Ectodermal cell (in vitro differentiated cells): ENCODE measurements around the gene NTRK1.

ENCODE experiments used
- H3K27ac ChIP-seq: 2 replicates; pipeline ENCODE4 v1.7.0; 2013; ENCODE audit warnings: mild to moderate bottlenecking, low read depth, low read length; ENCODE audit not compliant: insufficient read depth, poor library complexity, severe bottlenecking
- H3K27me3 ChIP-seq: 2 replicates; pipeline ENCODE4 v1.7.0; 2013; ENCODE audit warnings: mild to moderate bottlenecking, low read length; ENCODE audit not compliant: insufficient read depth, control insufficient read depth, poor library complexity, severe bottlenecking
- H3K36me3 ChIP-seq: one replicate; pipeline ENCODE4 v1.7.0; 2013; ENCODE audit warnings: low read length; ENCODE audit not compliant: control insufficient read depth, insufficient read depth
- H3K4me1 ChIP-seq: one replicate; pipeline ENCODE4 v1.7.0; 2013; ENCODE audit warnings: low read length; ENCODE audit not compliant: control insufficient read depth, insufficient read depth
- H3K4me3 ChIP-seq: 2 replicates; pipeline ENCODE4 v1.7.0; 2013; ENCODE audit warnings: low read depth, low read length, control low read depth; ENCODE audit not compliant: insufficient read depth
- H3K9me3 ChIP-seq: 2 replicates; pipeline ENCODE4 v1.7.0; 2013; ENCODE audit warnings: mild to moderate bottlenecking, low read length, moderate library complexity; ENCODE audit not compliant: control insufficient read depth
- WGBS, 2 experiments: methylation state at CpG; one replicate each; pipeline ENCODE4 v1.1.7; 2013; ENCODE audit warnings: missing lambda C conversion rate in 2 of 2; 5-methylcytosine and 5-hydroxymethylcytosine counted together

NTRK1 gene

DNA sequence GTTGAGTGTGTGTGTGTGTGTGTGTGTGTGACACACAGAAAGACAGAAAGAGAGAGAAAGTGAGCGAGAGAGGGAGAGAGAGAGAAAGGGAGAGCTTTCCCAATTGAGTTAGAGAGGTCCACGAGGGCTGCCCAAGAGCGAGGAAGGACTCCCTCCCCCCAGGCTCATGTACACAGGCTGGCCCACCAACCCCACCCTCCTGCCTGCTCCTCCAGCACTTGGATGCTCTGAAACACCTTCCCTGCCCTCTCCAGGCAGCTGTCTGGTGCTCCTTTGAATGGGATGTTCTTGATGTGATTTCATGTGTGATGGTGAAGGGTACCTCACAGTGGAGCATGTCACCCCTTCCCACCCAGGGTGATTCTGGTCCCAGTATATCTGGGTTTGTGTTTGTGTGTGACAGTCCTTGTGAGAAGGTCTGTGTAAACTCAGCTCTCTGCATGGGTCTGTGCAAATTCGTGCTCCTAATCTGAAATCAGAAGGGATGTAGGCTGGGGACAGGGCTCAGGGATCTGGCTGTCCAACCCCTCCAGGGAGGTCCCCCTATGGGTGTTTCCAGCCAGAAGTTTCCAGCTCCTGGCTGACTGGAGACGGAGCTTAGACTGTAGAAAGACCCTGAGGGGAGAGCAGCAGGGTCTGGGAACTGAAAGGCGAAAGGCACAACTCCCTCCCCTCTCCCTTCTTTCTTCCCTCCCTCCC is 26.1 kb downstream of the NTRK1 start:
- no peaks in the 10 kb centered on the region for H3K36me3 ChIP-seq
- 37 to 40% methylated on average over 5 to 6 of the region's 6 CpGs for WGBS, 2 experiments
- H3K27ac ChIP-seq = no peak overlapping the region
- no peaks in the 10 kb centered on the region for H3K9me3 ChIP-seq
- H3K4me3 ChIP-seq = no peak overlapping the region
- H3K27me3 ChIP-seq = peaks cover 20% of the 10 kb centered on the region
- H3K4me1 ChIP-seq = peaks cover 30% of the 10 kb centered on the region

DNA sequence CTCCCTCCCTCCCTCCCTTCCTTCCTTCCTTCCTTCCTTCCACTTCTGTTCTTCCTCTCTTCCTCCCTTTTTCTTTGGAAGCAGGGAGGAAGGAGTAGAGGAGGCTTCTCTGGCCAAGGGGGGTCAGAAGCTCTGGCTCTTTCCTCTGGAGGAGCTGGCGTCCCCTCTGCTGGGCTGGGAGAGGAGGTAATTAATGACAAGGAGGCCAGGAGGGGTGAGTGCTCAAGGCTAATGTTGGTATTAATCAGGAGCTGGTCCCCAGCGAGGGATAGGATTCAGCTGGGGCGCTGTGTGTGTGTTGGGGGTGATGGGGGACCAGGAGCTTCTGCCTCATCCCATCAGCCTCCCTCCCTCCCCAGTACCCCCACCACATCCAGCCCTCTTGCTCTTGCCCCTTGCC is 26.7 kb downstream of the NTRK1 start:
- H3K4me3 ChIP-seq = no peak overlapping the region
- peaks cover 25% of the 10 kb centered on the region for H3K27me3 ChIP-seq
- peaks cover 30% of the 10 kb centered on the region for H3K4me1 ChIP-seq
- 15 to 19% methylated on average over 2 to 3 of the region's 3 CpGs for WGBS, 2 experiments
- no peaks in the 10 kb centered on the region for H3K36me3 ChIP-seq
- no peak overlapping the region for H3K27ac ChIP-seq
- H3K9me3 ChIP-seq = no peaks in the 10 kb centered on the region

DNA sequence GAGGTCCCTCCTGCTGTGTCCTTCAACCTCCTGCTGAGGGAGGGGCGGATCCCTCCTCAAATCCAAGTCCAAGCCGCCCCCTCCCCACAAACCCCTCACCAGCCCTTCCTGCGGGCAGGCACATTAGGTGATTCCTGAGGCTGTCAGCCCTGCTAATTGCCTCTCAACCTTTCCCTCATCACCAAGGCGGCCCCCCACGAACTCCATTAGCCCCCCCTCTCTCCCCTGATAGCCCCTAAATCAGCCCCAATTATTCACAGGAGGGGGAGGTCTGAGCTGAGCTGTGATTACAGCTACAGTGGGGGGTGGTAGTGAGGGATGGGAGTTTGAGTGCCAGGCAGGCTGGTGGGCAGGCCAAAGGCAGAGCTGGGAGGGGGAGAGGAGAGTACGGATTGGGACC is 27.1 kb downstream of the NTRK1 start:
- H3K4me1 ChIP-seq = peaks cover 30% of the 10 kb centered on the region
- no peak overlapping the region for H3K27ac ChIP-seq
- no peak overlapping the region for H3K4me3 ChIP-seq
- WGBS, 2 experiments = 22 to 29% methylated on average over 6 of the region's 6 CpGs
- H3K9me3 ChIP-seq = no peaks in the 10 kb centered on the region
- peaks cover 30% of the 10 kb centered on the region for H3K27me3 ChIP-seq
- no peaks in the 10 kb centered on the region for H3K36me3 ChIP-seq

DNA sequence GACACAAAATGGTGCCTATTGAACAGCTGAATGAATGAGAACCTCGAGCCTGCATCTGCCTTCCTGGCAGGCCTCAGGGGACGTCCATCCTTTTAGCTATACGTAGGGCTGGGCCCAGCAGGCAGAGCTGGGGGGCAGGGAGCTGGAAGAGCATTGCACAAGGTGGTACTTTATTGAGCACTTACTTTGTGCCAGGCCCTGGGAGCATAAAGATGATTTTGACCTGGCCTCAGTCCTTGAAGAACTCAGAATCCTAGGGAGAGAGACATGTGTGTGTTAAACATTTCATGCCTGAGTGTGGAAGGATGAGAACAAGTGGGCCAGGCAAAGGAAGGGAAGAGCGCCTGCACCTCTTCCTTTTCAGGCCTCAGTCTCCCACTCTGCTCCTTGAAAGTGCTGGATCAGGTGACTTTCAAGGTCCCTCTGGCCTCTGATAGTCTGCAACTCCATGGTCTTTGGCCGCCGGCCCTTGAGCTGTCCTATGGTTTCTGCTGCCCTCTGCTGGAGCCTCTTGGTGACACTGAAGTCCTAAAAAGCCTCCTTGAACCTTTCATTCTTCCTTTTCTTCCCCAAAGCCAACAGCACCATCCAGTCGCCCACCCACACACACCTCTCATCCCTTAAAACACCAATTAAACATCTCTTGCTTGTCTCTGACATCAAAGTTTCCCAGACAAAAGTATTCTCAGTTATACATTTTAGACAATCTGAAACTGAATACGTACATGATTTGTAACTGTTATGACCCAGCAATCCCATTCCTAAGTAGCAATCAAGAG is 29.3 kb downstream of the NTRK1 start:
- Histone ChIP-seq H3K9me3 (no peaks in the 10 kb centered on the region), H3K27ac (no peak overlapping the region), H3K36me3 (no peaks in the 10 kb centered on the region), H3K4me3 (no peak overlapping the region), H3K27me3 (peaks cover 48% of the 10 kb centered on the region), H3K4me1 (peaks cover 17% of the 10 kb centered on the region)
- 46 to 50% methylated on average over 8 of the region's 8 CpGs for WGBS, 2 experiments

DNA sequence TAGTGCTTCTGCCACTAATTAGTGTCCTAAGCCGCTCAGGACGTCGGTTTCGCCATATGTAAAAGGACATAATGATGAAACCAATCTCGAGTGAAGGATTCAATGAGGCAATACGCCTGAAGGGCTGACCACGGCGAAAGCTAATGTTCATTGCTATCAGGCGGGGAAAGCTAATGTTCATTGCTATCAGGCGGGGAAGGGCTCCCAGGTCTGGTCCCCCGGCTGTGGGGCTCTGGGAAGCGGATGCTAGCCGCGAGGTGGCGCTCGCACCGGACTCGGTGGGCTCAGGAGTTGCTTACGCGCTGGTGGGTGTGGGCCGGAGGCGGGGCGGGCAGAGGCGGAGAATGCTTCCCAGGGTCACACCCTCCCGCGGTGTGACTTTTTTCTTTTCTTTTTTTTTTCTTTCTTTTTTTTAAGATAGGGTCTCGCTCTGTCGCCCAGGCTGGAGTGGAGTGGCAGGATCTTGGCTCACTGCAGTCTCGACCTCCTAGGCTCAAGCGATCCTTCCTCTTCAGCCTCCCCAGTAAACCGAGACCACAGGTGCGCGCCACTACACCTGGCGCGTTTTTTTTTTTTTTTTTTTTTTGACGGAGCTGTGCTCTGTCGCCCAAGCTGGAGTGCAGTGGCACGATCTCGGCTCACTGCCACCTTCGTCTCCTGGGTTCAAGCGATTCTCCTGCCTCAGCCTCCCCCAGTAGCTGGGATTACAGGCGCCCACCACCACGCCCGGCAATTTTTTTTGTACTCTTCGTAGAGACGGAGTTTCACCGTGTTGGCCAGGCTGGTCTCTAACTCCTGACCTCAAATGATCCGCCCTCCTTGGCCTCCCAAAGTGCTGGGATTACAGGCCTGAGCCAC is 31.8 kb downstream of the NTRK1 start:
- Histone ChIP-seq H3K27me3 (peaks cover 50% of the 10 kb centered on the region), H3K4me3 (no peak overlapping the region)

DNA sequence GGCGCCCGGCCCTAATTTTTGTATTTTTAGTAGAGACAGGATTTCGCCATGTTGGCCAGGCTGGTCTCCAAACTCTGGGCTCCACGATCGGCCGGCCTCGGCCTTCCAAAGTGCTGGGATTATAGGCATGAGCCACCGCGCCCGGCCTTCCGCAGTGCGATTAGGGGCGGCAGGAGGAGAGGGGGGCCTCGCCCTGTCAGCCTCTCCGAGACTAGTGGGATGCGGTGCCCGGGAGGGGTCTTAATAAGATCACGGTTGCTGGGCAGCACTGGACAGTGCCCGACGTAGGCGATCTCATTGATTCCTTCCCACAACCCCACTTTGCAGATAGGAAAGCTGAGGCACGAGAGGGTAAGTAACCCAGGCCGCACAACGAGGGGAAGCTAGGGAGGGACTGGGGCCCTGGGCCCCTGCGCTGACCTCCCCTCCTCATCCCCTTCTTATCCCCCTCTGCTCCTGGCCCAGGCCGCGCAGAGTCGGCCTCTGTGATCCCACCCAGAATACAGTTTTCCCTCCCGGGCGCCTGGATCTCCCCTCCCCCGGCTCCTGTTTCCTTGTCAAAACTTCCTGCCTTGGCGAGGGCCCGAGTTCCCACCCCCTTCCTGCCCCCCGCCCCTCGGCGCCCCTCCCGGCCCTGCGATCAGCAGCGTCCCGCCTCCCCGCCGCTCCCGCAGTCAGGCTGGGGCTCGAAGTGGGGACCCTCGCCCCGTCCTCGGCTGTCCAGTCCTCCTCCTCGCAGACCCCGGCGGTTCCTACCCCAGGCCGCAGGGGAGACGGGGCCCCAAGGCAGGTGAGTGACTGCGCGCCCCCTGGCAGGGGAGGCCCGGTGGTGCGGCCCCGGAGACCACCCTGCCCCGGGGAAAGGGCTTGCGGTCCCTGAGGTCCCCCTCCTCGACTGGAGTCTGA is 32.6 kb downstream of the NTRK1 start, which contains the start of gene PEAR1:
PEAR1 (plus strand) TSS at position 671 of the 906 bp plus-strand sequence. CDS start 10,209 bp downstream, outside the sequence.
- no peaks in the 10 kb centered on the region for H3K9me3 ChIP-seq
- peaks cover 50% of the 10 kb centered on the region for H3K27me3 ChIP-seq
- H3K36me3 ChIP-seq = no peaks in the 10 kb centered on the region
- H3K4me3 ChIP-seq = peak within 1 kb of the TSS; percentile 16
- H3K4me1 ChIP-seq = peaks cover 17% of the 10 kb centered on the region
- 17 to 18% methylated on average over 57 to 60 of the region's 60 CpGs for WGBS, 2 experiments
- H3K27ac ChIP-seq = no peak within 1 kb of the TSS

More for the DNA sequence above, 31.8 kb downstream of the NTRK1 start:
- peaks cover 21% of the 10 kb centered on the region for H3K4me1 ChIP-seq
- WGBS, 2 experiments = 11 to 12% methylated on average over 48 of the region's 48 CpGs
- H3K36me3 ChIP-seq = no peaks in the 10 kb centered on the region
- H3K27ac ChIP-seq = no peak overlapping the region
- no peaks in the 10 kb centered on the region for H3K9me3 ChIP-seq

DNA sequence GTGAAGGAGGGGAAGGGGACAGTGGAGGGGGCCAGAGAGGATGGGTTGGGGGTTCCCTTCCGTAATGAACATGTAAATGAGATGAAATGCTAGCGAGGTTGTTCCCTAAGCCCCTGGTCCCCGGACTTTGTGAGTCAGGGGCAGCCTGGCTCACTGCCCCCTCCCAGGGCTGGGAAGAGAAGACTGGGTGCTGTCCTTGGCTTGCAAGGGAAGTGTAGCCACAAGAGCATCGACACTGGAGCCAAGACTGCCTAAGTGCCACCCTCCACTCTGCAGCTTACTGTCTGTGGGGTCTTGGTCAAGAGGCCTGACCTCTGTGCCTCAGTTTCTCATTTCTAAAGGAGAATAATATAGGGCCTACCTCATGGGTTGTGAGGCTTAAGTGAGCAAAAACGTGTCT is 33.3 kb downstream of the NTRK1 start:
- 46 to 47% methylated on average over 5 of the region's 5 CpGs for WGBS, 2 experiments
- H3K4me3 ChIP-seq = peak overlapping the region; percentile 16
- H3K9me3 ChIP-seq = no peaks in the 10 kb centered on the region
- H3K36me3 ChIP-seq = no peaks in the 10 kb centered on the region
- peaks cover 50% of the 10 kb centered on the region for H3K27me3 ChIP-seq
- H3K4me1 ChIP-seq = peaks cover 17% of the 10 kb centered on the region
- no peak overlapping the region for H3K27ac ChIP-seq

DNA sequence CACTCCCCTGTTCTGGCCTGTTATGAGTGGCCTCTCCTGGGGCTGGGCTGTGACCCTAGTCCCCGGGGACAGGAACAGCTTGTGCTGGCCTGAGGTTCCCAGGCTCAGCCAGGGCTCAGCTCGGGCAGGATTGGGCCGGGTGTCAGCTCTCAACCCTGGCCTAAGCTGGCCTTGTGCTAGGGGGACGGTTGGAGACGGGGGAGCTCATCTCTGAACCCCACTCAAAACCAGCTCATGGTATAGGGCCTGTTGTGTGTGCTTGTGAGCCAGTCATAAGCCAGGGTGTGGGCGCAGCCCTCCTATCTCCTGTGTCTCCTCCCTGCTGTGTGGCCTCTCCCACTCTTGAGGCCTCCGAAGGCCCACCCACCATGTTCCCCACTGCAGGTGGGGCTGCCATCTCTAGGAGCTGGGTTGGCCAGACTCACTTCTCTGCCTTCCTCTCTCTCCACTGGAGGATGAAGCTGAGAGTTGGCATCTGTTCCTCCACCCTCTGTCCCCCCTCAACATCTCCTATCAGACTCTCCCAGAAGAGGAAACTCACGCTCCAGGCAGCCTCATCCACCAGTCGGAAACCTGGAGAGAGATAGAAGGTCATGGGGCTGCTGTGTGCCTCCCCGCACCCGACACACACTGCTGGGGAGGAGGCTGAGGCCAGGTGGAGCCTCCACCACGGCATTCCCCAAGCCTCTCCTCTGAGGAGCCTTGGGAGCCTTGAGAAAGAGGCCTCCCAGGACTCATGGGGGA is 34.2 kb downstream of the NTRK1 start:
- Histone ChIP-seq H3K4me3 (no peak overlapping the region), H3K9me3 (no peaks in the 10 kb centered on the region), H3K4me1 (peaks cover 17% of the 10 kb centered on the region), H3K27ac (no peak overlapping the region), H3K36me3 (no peaks in the 10 kb centered on the region), H3K27me3 (peaks cover 50% of the 10 kb centered on the region)
- WGBS, 2 experiments = 86 to 88% methylated on average over 12 of the region's 12 CpGs

DNA sequence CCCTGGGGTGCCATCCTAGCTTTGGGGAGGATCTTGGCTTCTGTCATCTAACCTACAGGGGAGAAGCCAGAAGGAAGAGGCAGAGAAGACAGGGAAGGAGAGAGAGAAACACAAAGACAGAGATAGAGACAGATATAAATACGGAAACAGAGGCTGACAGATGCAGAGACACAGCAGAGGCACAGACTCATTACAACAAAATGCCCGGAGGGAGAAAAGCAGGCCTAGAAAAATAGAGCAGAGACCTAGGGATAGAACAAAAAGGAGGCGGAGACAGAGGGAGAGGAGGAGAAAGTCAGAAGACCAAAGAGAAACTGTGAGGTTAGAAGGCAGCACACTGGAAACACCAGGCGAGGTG is 34.8 kb downstream of the NTRK1 start:
- Histone ChIP-seq H3K27ac (no peak overlapping the region), H3K27me3 (peaks cover 46% of the 10 kb centered on the region), H3K4me1 (peaks cover 17% of the 10 kb centered on the region), H3K4me3 (no peak overlapping the region), H3K36me3 (no peaks in the 10 kb centered on the region), H3K9me3 (no peaks in the 10 kb centered on the region)
- 85 to 86% methylated on average over 4 of the region's 4 CpGs for WGBS, 2 experiments
